NCI-H2227 treated with DMSO at 0.1 percent for 48 hours (cell line): Measurements from ENCODE around the gene UBE2J1.
"Not testable (repeated sequence)": the region's sequence is repeated elsewhere in the genome, so short reads cannot be mapped to it uniquely, and the experiment has no call there.

Source experiments
- DNase-seq: peaks from one replicate; lab custom pipeline; 2025; lab: John Stamatoyannopoulos, UW

Gene UBE2J1

GRCh38 chr6:89352278-89353117 is at the start of gene UBE2J1:
TSS of gene UBE2J1 (minus strand) at chr6:89352722. CDS start at chr6:89352569, 153 bp downstream.
- peak; percentile 83 for DNase-seq

- peak; percentile 16 for DNase-seq
Measured at GRCh38 chr6:89400912-89401399, 48.4 kb upstream of the UBE2J1 start.

- no peak for DNase-seq
Measured at GRCh38 chr6:89400050-89400449, 47.5 kb upstream of the UBE2J1 start.

- DNase-seq = no peak
Measured at GRCh38 chr6:89398762-89399525, 46.4 kb upstream of the UBE2J1 start.

- not testable (repeated sequence) for DNase-seq
Measured at GRCh38 chr6:89397884-89398283, 45.4 kb upstream of the UBE2J1 start.

GRCh38 chr6:89393659-89394058 is 41.1 kb upstream of the UBE2J1 start:
- no peak for DNase-seq

GRCh38 chr6:89392823-89393222 is 40.3 kb upstream of the UBE2J1 start:
- DNase-seq = no peak

GRCh38 chr6:89388846-89389245 is 36.3 kb upstream of the UBE2J1 start:
- DNase-seq = no peak

- DNase-seq = no peak
Measured at GRCh38 chr6:89387516-89388201, 35.1 kb upstream of the UBE2J1 start.

- DNase-seq = no peak
Measured at GRCh38 chr6:89386917-89387491, 34.5 kb upstream of the UBE2J1 start.

- DNase-seq = no peak
Measured at GRCh38 chr6:89385846-89386245, 33.3 kb upstream of the UBE2J1 start.

- no peak for DNase-seq
Measured at GRCh38 chr6:89385156-89385667, 32.7 kb upstream of the UBE2J1 start.

GRCh38 chr6:89381031-89381430 is 28.5 kb upstream of the UBE2J1 start:
- no peak for DNase-seq

- no peak for DNase-seq
Measured at GRCh38 chr6:89379281-89379680, 26.8 kb upstream of the UBE2J1 start.

GRCh38 chr6:89378628-89379027 is 26.1 kb upstream of the UBE2J1 start:
- no peak for DNase-seq

GRCh38 chr6:89375427-89376267 is 23.1 kb upstream of the UBE2J1 start:
- DNase-seq = peak; percentile 15

GRCh38 chr6:89372506-89372901 is 20.0 kb upstream of the UBE2J1 start:
- no peak for DNase-seq

GRCh38 chr6:89371849-89372505 is 19.5 kb upstream of the UBE2J1 start:
- DNase-seq = peak; percentile 53

GRCh38 chr6:89368999-89369398 is 16.5 kb upstream of the UBE2J1 start:
- no peak for DNase-seq

- no peak for DNase-seq
Measured at GRCh38 chr6:89368107-89368506, 15.6 kb upstream of the UBE2J1 start.
